AG10803 (cell line): ENCODE results near the gene EGR4.

ENCODE experiments used
- DNase-seq: peaks from one replicate; pipeline ENCODE4 v3.0.0; 2010; ENCODE audit warnings: low read depth
- H3K4me3 ChIP-seq: 2 replicates; pipeline ENCODE4 v1.5.1; 2011; ENCODE audit warnings: mild to moderate bottlenecking, low read length, control low read depth
- TF ChIP-seq, protein P1 (sequence below): conservative IDR thresholded peaks from 2 replicates; pipeline ENCODE4 v1.5.1; 2011; ENCODE audit warnings: mild to moderate bottlenecking, low read length, control low read depth, inconsistent platforms

Gene EGR4

DNA sequence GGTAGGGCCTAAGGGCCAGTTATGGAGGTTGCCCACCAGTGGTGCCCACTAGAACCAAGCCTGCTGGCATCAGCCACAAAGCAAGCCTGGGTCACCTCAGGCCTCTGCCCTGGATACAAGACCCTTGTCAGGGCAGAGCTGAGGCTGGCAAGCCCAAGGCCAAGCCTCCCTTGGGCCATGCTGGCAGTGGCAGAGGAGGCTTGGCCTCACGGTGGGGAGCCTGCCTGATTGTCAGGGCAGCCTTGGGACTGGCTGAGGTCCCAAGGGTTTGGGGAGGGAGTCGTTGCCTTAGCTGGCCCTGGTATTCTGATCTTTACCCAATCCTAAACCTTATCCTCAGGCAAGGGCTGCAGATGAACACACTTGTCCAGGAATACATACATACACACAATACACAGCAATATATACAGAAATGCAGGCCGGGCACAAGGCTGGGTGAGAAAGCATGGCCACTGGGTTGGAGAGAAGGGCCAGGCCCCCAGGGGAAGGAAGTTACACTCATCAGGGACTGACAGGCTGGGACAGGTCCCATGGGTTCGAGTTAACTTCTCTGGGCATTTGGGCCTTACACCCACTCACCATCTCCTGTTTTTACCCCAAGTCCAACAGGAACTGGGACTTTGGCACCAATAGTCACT, 38.2 kb downstream of the EGR4 start:
- TF ChIP-seq, protein P1, sequence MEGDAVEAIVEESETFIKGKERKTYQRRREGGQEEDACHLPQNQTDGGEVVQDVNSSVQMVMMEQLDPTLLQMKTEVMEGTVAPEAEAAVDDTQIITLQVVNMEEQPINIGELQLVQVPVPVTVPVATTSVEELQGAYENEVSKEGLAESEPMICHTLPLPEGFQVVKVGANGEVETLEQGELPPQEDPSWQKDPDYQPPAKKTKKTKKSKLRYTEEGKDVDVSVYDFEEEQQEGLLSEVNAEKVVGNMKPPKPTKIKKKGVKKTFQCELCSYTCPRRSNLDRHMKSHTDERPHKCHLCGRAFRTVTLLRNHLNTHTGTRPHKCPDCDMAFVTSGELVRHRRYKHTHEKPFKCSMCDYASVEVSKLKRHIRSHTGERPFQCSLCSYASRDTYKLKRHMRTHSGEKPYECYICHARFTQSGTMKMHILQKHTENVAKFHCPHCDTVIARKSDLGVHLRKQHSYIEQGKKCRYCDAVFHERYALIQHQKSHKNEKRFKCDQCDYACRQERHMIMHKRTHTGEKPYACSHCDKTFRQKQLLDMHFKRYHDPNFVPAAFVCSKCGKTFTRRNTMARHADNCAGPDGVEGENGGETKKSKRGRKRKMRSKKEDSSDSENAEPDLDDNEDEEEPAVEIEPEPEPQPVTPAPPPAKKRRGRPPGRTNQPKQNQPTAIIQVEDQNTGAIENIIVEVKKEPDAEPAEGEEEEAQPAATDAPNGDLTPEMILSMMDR, result no peak
- no peak for DNase-seq
- H3K4me3 ChIP-seq, result no peak overlapping the region

DNA sequence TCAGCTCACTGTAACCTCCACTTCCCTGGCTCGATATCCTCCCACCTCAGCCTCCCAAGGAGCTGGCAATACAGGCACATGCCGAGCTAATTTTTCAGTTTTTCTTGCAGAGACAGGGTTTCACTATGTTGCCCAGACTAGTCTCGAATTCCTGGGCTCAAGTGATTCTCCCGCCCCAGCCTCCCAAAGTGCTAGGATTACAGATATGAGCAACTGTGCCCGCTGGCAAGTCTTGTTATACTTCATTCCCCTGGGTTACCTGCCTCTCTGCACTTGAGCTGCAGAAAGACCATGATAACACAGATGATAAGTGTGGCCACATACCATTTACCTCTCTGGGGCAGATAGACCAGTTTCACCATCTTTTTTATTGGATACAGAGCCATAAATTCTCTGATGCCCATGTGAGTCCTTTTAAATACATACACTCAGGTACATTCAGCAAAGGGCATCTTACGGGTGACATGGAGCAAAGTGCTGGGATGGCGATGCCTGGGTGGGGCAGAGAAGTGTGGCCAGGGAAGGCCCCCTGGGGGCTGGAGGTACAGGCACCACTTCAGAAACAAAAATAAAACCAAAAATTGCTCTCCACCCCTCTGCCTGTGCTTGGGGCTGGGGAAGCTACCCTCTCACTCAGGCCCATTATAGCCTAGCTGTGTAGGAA, 38.9 kb downstream of the EGR4 start:
- TF ChIP-seq, protein P1, result no peak
- no peak for DNase-seq
- H3K4me3 ChIP-seq, result no peak overlapping the region

DNA sequence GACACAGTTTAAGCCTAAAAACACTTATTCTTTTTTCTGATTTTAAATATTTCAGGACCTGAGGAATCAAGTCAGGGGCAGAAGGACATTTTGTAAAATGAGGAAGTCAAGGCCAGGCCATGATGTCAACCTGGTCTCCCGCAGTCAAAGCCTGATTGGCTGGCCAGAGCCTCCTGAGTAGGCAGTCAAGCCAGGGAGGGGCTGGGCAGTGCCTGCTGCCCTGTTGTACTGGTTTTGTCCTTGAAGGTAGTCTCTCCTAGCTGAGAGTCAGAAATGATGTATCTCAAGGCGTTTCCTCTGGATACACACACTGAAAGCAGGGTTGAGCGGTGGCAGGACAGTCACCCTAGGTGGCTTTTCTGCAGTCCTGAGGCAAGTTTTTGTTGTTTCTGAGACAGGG, 39.4 kb downstream of the EGR4 start:
- TF ChIP-seq, protein P1, result no peak
- H3K4me3 ChIP-seq, result no peak overlapping the region
- no peak for DNase-seq

DNA sequence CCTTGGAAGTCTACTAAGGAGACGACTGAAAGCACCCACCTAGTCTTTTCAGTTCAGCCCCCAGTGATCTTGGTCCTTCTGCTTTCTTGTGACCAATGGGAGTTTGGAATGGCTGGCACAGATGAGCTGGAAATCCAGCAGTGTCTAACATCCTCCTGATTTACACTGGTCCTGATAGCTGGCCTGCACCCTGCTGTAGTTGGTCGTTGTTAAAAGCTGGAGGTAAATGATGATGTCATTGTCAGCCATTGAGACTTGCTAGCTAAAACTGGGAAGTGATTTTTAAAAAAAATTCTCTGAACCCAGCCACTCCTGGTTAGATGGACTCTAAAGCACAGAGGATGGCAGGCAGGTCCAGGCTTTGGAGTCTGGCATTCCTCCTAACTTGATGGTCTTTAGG, 39.9 kb downstream of the EGR4 start:
- DNase-seq, result no peak
- no peak overlapping the region for H3K4me3 ChIP-seq
- TF ChIP-seq, protein P1, result no peak

DNA sequence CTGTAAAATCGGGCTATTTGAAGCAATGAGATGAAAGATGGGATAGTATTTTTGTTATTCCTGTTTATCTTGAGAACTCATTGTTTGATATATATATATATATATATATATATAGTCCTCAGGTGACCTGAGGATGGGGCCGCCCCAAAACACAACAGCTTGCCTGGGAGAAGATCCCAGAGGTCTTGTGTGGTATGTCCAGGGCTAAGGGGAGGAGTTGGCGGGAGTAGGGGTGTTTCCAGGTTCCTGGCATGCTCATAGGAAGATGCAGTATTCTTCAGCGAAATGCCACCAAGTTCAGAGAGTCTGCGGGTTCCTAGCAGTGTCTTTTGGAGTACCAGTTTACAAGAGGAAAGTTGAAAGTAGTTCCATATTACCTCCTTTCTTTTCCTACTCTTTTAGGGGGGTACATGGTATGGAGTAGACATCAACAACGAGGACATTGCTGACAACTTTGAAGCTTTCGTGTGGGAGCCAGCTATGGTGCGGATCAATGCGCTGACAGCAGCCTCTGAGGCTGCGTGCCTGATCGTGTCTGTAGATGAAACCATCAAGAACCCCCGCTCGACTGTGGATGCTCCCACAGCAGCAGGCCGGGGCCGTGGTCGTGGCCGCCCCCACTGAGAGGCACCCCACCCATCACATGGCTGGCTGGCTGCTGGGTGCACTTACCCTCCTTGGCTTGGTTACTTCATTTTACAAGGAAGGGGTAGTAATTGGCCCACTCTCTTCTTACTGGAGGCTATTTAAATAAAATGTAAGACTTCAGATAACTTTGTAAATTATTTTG, 40.9 kb downstream of the EGR4 start:
- TF ChIP-seq, protein P1, result no peak
- DNase-seq, result no peak
- H3K4me3 ChIP-seq, result no peak overlapping the region

DNA sequence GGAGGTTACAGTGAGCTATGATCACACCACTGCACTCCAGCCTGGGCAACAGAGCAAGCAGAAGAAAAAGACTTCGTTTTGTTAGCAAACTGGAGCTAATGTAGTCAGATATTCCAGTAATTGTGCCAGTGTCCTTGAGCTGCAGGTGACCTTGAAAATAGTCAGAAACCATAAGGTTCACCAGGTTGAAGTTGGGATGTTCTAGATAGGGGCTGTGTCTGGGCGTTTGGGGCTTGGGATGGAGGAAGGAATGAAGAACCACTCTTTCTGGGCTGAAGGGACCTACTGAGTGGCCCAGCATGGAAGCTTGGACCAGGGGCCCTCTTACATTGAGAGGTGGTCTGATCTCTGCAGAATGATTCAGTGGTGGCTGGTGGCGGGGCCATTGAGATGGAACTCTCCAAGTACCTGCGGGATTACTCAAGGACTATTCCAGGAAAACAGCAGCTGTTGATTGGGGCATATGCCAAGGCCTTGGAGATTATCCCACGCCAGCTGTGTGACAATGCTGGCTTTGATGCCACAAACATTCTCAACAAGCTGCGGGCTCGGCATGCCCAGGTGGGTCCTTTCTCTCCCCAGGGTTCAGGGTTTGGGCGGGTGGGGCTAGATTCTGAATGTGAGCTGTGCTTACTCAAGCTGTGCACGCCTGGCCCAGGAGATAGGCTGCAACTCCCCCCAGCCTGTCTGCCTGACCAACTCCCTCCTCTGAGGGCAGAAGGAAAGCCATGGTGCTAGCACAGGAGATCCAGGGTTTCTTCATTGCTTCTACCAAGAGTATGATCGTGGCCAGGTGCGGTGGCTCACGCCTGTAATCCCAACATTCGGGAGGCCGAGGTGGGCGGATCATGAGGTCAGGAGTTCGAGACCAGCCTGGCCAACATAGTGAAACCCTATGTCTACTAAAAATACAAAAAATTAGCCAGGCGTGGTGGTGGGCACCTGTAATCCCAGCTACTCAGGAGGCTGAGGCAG, 42.2 kb downstream of the EGR4 start:
- no peak for DNase-seq
- TF ChIP-seq, protein P1, result no peak
- no peak overlapping the region for H3K4me3 ChIP-seq
